ENCODE data around the gene CLN5. TPM values are rescaled to one million over a fixed set of nuclear protein-coding genes. Genes with fewer than 3 reads are reported as not detected.

Gene CLN5
- total and polyA plus RNA-seq, 2 of the 13 experiments (the other 11 are each of a cell fraction or from before 2014, with no cell fraction given) = 10.1 to 13.7 TPM

DNA sequence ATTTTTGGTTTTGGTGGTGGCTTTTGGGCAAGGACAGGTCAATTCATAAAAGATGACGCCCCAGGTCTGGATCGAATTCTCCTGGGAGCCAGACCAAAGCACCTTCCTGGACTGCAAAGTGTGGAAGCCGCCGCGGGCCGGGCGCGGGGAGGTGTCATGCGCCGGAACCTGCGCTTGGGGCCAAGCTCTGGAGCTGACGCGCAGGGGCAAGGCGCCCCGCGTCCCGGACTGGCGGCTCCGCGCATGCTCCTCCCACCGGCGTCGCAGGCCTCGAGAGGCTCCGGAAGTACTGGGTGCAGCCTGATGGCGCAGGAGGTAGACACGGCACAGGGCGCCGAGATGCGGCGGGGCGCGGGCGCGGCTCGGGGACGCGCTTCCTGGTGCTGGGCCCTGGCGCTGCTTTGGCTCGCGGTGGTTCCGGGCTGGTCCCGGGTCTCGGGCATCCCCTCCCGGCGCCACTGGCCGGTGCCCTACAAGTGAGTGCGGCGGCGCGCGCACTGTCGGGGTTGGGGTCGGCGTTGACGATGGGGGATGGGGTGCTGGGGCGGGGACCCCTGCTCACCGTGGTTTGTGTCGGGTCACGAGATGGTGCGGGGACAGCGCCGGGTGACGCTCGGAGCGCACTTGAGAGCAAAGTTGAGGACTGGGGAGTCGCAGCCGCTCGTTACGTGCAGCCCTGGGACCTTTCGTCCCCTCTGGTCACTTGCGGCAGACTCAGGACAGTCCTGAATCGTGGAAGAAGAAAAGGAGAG lies at the start of gene CLN5 (continued):
- TF ChIP-seq HNRNPL (IDR thresholded peaks at IDR 0.05; ENCODE audit: low read depth, low read length) (no peak), CBX1 (IDR thresholded peaks at IDR 0.05; ENCODE audit: low read depth) (no peak), ZNF776 (CRISPR knock-in tag; IDR thresholded peaks at IDR 0.05) (peak; percentile 68; the same call in 1 of the 2 replicates), MIER2 (CRISPR knock-in tag; IDR thresholded peaks at IDR 0.05) (no peak), WIZ (CRISPR knock-in tag; IDR thresholded peaks at IDR 0.05) (no peak), ZNF672 (CRISPR knock-in tag; IDR thresholded peaks at IDR 0.05) (no peak), ZNF569 (CRISPR knock-in tag; IDR thresholded peaks at IDR 0.05; ENCODE audit: borderline replicate concordance) (0 out of 2 replicates have a peak, but pooled peaks have one; percentile 27), ZNF660 (CRISPR knock-in tag; IDR thresholded peaks at IDR 0.05; ENCODE audit: borderline replicate concordance, low read depth) (no peak), ZSCAN9 (CRISPR knock-in tag; IDR thresholded peaks at IDR 0.05; ENCODE audit: borderline replicate concordance) (peak; percentile 78; the same call in 1 of the 2 replicates), ZNF562 (CRISPR knock-in tag; IDR thresholded peaks at IDR 0.05; ENCODE audit: borderline replicate concordance) (no peak), ZNF30 (CRISPR knock-in tag; IDR thresholded peaks at IDR 0.05) (no peak), MAX (IDR thresholded peaks at IDR 0.05) (peak; percentile 95), ESRRA (CRISPR knock-in tag; IDR thresholded peaks at IDR 0.05; ENCODE audit: low read depth) (peak; percentile 72; the same call in 1 of the 2 replicates), HNF4A (CRISPR knock-in tag; IDR thresholded peaks at IDR 0.05) (0 out of 2 replicates have a peak, but pooled peaks have one; percentile 11), SRF (IDR thresholded peaks at IDR 0.05; ENCODE audit: low read depth, low read length) (no peak), BCL6 (CRISPR knock-in tag; IDR thresholded peaks at IDR 0.05) (peak; percentile 68), POLR2AphosphoS5 (IDR thresholded peaks at IDR 0.05; ENCODE audit: low read depth, low read length) (peak; percentile 81), HMG20A (CRISPR knock-in tag; IDR thresholded peaks at IDR 0.05; ENCODE audit: borderline replicate concordance) (no peak)
- TF ChIP-seq, protein P1, sequence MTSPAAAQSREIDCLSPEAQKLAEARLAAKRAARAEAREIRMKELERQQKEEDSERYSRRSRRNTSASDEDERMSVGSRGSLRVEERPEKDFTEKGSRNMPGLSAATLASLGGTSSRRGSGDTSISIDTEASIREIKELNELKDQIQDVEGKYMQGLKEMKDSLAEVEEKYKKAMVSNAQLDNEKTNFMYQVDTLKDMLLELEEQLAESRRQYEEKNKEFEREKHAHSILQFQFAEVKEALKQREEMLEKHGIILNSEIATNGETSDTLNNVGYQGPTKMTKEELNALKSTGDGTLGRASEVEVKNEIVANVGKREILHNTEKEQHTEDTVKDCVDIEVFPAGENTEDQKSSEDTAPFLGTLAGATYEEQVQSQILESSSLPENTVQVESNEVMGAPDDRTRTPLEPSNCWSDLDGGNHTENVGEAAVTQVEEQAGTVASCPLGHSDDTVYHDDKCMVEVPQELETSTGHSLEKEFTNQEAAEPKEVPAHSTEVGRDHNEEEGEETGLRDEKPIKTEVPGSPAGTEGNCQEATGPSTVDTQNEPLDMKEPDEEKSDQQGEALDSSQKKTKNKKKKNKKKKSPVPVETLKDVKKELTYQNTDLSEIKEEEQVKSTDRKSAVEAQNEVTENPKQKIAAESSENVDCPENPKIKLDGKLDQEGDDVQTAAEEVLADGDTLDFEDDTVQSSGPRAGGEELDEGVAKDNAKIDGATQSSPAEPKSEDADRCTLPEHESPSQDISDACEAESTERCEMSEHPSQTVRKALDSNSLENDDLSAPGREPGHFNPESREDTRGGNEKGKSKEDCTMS (CRISPR knock-in tag; conservative IDR thresholded peaks at IDR 0.05) = no peak
- TF ChIP-seq, protein P2, sequence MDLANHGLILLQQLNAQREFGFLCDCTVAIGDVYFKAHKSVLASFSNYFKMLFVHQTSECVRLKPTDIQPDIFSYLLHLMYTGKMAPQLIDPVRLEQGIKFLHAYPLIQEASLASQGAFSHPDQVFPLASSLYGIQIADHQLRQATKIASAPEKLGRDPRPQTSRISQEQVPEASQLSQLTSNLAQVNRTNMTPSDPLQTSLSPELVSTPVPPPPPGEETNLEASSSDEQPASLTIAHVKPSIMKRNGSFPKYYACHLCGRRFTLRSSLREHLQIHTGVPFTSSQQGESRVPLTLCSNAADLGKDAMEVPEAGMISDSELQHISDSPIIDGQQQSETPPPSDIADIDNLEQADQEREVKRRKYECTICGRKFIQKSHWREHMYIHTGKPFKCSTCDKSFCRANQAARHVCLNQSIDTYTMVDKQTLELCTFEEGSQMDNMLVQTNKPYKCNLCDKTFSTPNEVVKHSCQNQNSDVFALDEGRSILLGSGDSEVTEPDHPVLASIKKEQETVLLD (CRISPR knock-in tag; IDR thresholded peaks at IDR 0.05; ENCODE audit: low read depth) = peak; percentile 57; the same call in 1 of the 2 replicates
- TF ChIP-seq, protein P3, sequence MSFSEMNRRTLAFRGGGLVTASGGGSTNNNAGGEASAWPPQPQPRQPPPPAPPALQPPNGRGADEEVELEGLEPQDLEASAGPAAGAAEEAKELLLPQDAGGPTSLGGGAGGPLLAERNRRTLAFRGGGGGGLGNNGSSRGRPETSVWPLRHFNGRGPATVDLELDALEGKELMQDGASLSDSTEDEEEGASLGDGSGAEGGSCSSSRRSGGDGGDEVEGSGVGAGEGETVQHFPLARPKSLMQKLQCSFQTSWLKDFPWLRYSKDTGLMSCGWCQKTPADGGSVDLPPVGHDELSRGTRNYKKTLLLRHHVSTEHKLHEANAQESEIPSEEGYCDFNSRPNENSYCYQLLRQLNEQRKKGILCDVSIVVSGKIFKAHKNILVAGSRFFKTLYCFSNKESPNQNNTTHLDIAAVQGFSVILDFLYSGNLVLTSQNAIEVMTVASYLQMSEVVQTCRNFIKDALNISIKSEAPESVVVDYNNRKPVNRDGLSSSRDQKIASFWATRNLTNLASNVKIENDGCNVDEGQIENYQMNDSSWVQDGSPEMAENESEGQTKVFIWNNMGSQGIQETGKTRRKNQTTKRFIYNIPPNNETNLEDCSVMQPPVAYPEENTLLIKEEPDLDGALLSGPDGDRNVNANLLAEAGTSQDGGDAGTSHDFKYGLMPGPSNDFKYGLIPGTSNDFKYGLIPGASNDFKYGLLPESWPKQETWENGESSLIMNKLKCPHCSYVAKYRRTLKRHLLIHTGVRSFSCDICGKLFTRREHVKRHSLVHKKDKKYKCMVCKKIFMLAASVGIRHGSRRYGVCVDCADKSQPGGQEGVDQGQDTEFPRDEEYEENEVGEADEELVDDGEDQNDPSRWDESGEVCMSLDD (CRISPR knock-in tag; IDR thresholded peaks at IDR 0.05; ENCODE audit: borderline replicate concordance) = 0 out of 2 replicates have a peak, but pooled peaks have one; percentile 70
- TF ChIP-seq, protein P4, sequence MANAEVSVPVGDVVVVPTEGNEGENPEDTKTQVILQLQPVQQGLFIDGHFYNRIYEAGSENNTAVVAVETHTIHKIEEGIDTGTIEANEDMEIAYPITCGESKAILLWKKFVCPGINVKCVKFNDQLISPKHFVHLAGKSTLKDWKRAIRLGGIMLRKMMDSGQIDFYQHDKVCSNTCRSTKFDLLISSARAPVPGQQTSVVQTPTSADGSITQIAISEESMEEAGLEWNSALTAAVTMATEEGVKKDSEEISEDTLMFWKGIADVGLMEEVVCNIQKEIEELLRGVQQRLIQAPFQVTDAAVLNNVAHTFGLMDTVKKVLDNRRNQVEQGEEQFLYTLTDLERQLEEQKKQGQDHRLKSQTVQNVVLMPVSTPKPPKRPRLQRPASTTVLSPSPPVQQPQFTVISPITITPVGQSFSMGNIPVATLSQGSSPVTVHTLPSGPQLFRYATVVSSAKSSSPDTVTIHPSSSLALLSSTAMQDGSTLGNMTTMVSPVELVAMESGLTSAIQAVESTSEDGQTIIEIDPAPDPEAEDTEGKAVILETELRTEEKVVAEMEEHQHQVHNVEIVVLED (CRISPR knock-in tag; IDR thresholded peaks at IDR 0.05; ENCODE audit: borderline replicate concordance) = peak; percentile 83

All from HepG2 (cell line).